Panc1 (cell line): ENCODE results near the gene CCN5. TPM values are rescaled to one million over a fixed set of nuclear protein-coding genes. Genes with fewer than 3 reads are reported as not detected.

Experiments
- ATAC-seq: fragments of 200-7000 bp; cut with Tn5 transposase; 2 replicates; pipeline ENCODE4 v1.9.1; 2020; ENCODE audit warnings: mild to moderate bottlenecking, moderate library complexity
- BruUV-seq: library from RNA; stranded (reverse); fragments of 400-500 nt; replicated peaks from 2 replicates; lab custom pipeline; 2021; lab: Mats Ljungman, UMichigan
- CTCF ChIA-PET: fragments of 300-600 bp; sonication (Branson Sonifier 250); formaldehyde crosslinking; loops from one replicate; lab custom pipeline; 2022; ENCODE audit warnings: antibody characterized with exemption; lab: Charles Lee
- POLR2A ChIA-PET: fragments of 300-600 bp; sonication (Branson Sonifier 250); formaldehyde crosslinking; loops from one replicate; lab custom pipeline; 2022; ENCODE audit warnings: antibody characterized with exemption; lab: Charles Lee
- DNase-seq: peaks from one replicate; pipeline ENCODE4 v3.0.0-alpha.2; 2010; ENCODE audit warnings: low read depth, low spot score
- H3K27ac ChIP-seq: 2 replicates; pipeline ENCODE4 v1.5.1; 2011; ENCODE audit warnings: mild to moderate bottlenecking, low read length, inconsistent platforms
- H3K27me3 ChIP-seq: fragments of 200-500 bp; sonication (Bioruptor generic); 2 replicates; pipeline ENCODE4 v1.6.0; 2014; ENCODE audit warnings: low read length, inconsistent platforms; ENCODE audit not compliant: control insufficient read depth, insufficient read depth
- H3K36me3 ChIP-seq: fragments of 200-500 bp; sonication (Bioruptor generic); 2 replicates; pipeline ENCODE4 v1.5.1; 2014; ENCODE audit warnings: inconsistent platforms, mild to moderate bottlenecking, low read length, moderate library complexity; ENCODE audit not compliant: control insufficient read depth, insufficient read depth
- H3K4me1 ChIP-seq: 2 replicates; pipeline ENCODE4 v1.5.1; 2011; ENCODE audit warnings: inconsistent platforms, mild to moderate bottlenecking, low read length, moderate library complexity; ENCODE audit not compliant: control insufficient read depth, insufficient read depth
- H3K4me3 ChIP-seq, 2 experiments: 2 replicates each; pipeline ENCODE4 v1.5.1; 2011 to 2012; ENCODE audit warnings: low read depth in 2 of 2, low read length in 2 of 2, mild to moderate bottlenecking in 2 of 2, inconsistent platforms in 1 of 2, moderate library complexity in 1 of 2
- H3K9me3 ChIP-seq: fragments of 200-500 bp; sonication (Bioruptor generic); 2 replicates; pipeline ENCODE4 v1.5.1; 2014; ENCODE audit warnings: low read depth, mild to moderate bottlenecking, inconsistent platforms, low read length, moderate library complexity; ENCODE audit not compliant: control insufficient read depth, insufficient read depth
- POLR2AphosphoS5 ChIP-seq: IDR thresholded peaks from 2 replicates; pipeline ENCODE4 v1.6.1; 2012; ENCODE audit warnings: mild to moderate bottlenecking, low read depth, low read length, moderate library complexity
- SIN3A ChIP-seq: IDR thresholded peaks from 2 replicates; pipeline ENCODE4 v1.6.1; 2012; ENCODE audit warnings: low read depth, mild to moderate bottlenecking, low read length, moderate library complexity, borderline replicate concordance; ENCODE audit not compliant: insufficient read depth
- TCF7L2 ChIP-seq: IDR thresholded peaks from 2 replicates; pipeline ENCODE4 v1.6.1; 2011; ENCODE audit warnings: mild to moderate bottlenecking, low read depth, low read length, inconsistent platforms
- in situ Hi-C: cut with HindIII; loops from 2 replicates; pipeline ENCODE4 v1.10.0; 2016; ENCODE audit warnings: low sequenced_read_pairs, low pct_unique_long_range_greater_than_20kb
- intact Hi-C: fragments of 100-400 bp; cut with micrococcal nuclease; formaldehyde crosslinking; loops from one replicate; pipeline ENCODE4 v1.10.0; 2022; ENCODE audit not compliant: unreplicated experiment
- total RNA-seq: library from RNA; stranded (reverse); gene quantifications from one replicate; pipeline ENCODE4 v1.2.1, GENCODE V29; 2021; ENCODE audit not compliant: unreplicated experiment
- TF ChIP-seq, protein P1 (sequence below), 2 experiments: IDR thresholded peaks; 2 replicates each; pipeline ENCODE4 v1.6.1; 2011 to 2012; ENCODE audit warnings: low read depth in 2 of 2, control low read depth in 1 of 2, low read length in 1 of 2, mild to moderate bottlenecking in 1 of 2, moderate library complexity in 1 of 2; ENCODE audit not compliant: insufficient read depth in 1 of 2
- TF ChIP-seq, protein P2 (sequence below): fragments of 450-650 bp; IDR thresholded peaks from 2 replicates; pipeline ENCODE4 v1.5.1; 2017; ENCODE audit warnings: mild to moderate bottlenecking

The CCN5 gene
- total RNA-seq, 1 experiment from 2014 or later, result 15.2 TPM

DNA sequence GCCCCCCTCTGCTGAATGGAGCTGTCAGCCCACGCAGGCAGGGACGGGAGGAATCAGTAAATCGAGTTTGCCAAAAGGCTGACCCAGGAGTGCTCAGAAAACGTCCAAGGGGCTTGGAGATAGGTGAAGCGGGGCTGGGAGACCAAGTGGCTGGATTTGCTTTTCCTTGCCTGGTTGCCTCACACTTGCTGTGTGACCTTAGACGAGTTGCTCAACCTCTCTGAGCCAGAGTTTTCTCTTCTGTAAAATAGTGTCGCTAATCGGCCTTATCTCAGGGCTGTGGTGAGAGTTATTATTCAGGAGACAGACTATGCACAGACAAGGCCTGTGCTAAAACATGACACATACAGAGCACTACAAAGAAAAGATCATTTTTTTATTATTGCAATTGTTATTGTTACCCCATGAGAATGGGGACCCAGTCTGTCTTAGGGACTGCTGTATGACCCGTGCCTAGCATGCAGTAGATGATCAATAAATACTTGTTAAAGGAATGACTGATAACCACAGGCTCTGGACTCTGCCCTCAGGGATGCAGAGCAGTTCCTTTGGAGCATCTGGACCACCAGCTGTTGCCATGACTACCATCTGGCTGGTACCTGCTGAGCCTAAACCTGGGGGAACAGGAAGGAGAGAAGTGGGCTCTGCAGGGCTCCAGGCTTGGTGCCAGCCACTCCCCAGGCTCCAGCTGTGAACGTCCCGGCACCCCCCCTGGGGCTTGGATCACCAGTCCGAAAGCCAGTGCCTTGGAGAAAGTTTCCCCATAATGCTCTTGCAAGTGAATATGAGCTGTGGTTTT is 31.4 kb downstream of the CCN5 start:
- Histone ChIP-seq H3K4me3 (peak overlapping the region; percentile 52 to 88), H3K4me1 (peaks cover 25% of the 10 kb centered on the region), H3K27ac (peak overlapping the region; percentile 86), H3K27me3 (no peaks in the 10 kb centered on the region), H3K36me3 (no peaks in the 10 kb centered on the region), H3K9me3 (no peaks in the 10 kb centered on the region)
- in situ Hi-C loops (no loop called here), intact Hi-C loops (loop anchor here (1.0 kb wide), 1 partner anchor 121 kb away; no protein-coding TSS in a partner anchor)
- ChIA-PET POLR2A (no interaction called here), CTCF (interaction anchor here (0.5 to 1.4 kb wide), 5 partner anchors 61 to 121 kb away, joined by 3 to 4 read pairs (median 3); no protein-coding TSS in a partner anchor)
- ATAC-seq (0 out of 2 replicates have a peak, but pooled peaks have one; percentile 3), DNase-seq (no peak)
- TSS peak; percentile 51 for BruUV-seq
- TF ChIP-seq TCF7L2, result no peak
- TF ChIP-seq, protein P1, sequence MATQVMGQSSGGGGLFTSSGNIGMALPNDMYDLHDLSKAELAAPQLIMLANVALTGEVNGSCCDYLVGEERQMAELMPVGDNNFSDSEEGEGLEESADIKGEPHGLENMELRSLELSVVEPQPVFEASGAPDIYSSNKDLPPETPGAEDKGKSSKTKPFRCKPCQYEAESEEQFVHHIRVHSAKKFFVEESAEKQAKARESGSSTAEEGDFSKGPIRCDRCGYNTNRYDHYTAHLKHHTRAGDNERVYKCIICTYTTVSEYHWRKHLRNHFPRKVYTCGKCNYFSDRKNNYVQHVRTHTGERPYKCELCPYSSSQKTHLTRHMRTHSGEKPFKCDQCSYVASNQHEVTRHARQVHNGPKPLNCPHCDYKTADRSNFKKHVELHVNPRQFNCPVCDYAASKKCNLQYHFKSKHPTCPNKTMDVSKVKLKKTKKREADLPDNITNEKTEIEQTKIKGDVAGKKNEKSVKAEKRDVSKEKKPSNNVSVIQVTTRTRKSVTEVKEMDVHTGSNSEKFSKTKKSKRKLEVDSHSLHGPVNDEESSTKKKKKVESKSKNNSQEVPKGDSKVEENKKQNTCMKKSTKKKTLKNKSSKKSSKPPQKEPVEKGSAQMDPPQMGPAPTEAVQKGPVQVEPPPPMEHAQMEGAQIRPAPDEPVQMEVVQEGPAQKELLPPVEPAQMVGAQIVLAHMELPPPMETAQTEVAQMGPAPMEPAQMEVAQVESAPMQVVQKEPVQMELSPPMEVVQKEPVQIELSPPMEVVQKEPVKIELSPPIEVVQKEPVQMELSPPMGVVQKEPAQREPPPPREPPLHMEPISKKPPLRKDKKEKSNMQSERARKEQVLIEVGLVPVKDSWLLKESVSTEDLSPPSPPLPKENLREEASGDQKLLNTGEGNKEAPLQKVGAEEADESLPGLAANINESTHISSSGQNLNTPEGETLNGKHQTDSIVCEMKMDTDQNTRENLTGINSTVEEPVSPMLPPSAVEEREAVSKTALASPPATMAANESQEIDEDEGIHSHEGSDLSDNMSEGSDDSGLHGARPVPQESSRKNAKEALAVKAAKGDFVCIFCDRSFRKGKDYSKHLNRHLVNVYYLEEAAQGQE (IDR thresholded peaks at IDR 0.05; ENCODE audit: insufficient read depth in 1 of 2, low read depth in 2 of 2, low read length in 1 of 2), result no peak
- TF ChIP-seq SIN3A, result no peak
- no peak for TF ChIP-seq POLR2AphosphoS5
- TF ChIP-seq, protein P2, sequence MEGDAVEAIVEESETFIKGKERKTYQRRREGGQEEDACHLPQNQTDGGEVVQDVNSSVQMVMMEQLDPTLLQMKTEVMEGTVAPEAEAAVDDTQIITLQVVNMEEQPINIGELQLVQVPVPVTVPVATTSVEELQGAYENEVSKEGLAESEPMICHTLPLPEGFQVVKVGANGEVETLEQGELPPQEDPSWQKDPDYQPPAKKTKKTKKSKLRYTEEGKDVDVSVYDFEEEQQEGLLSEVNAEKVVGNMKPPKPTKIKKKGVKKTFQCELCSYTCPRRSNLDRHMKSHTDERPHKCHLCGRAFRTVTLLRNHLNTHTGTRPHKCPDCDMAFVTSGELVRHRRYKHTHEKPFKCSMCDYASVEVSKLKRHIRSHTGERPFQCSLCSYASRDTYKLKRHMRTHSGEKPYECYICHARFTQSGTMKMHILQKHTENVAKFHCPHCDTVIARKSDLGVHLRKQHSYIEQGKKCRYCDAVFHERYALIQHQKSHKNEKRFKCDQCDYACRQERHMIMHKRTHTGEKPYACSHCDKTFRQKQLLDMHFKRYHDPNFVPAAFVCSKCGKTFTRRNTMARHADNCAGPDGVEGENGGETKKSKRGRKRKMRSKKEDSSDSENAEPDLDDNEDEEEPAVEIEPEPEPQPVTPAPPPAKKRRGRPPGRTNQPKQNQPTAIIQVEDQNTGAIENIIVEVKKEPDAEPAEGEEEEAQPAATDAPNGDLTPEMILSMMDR, result no peak

DNA sequence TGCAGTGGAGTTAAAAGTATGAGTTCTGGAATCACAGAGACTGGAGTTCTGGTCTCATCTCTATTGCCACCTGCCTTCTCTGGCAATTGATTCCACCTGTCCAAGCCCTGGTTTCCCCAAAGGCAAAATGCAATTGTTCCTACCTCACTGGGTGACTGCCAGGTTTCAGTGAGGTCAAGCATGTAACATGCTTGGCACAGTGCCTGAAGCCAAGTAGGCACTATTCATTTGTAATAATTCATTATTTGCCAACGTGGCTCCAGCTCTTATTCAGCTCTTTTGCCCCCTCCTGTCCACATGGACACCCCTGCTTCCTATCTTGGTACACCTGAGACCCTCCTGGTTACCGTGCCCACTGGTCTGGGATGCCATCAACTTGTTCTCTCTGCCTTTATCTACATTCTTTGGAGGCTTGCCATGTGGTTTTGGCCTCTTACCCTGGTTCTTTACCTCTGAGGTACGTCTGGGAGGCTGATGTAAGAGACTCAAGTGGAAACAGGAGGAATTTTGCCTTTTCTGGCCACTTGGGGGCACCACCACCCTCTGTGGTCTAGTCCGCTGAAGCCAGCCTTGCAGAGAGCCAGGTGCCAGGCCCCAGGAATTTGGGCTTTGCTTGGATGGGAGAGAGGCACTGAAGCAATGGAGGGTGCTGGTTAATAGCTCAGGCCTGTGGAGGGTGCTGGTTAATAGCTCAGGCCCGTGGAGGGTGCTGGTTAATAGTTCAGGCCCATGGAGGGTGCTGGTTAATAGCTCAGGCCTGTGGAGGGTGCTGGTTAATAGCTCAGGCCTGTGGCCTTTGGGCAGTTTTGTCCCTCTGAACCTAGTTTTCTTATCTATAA is 32.2 kb downstream of the CCN5 start:
- intact Hi-C loops (loop anchor here (1.0 kb wide), 1 partner anchor 120 kb away; no protein-coding TSS in a partner anchor), in situ Hi-C loops (no loop called here)
- ATAC-seq, result peak; percentile 82
- BruUV-seq, result no TSS peak
- ChIA-PET CTCF (interaction anchor here (0.5 to 1.4 kb wide), 7 partner anchors 30 to 120 kb away, joined by 3 to 6 read pairs (median 3); no protein-coding TSS in a partner anchor), POLR2A (no interaction called here)
- Histone ChIP-seq H3K4me3 (peak overlapping the region; percentile 52 to 88), H3K4me1 (peaks cover 22% of the 10 kb centered on the region), H3K36me3 (no peaks in the 10 kb centered on the region), H3K27ac (peak overlapping the region; percentile 86; the same call in 1 of the 2 replicates), H3K27me3 (no peaks in the 10 kb centered on the region), H3K9me3 (no peaks in the 10 kb centered on the region)
- TF ChIP-seq, protein P2, result peak; percentile 88
- TF ChIP-seq TCF7L2 (peak; percentile 43; the same call in 1 of the 2 replicates), SIN3A (no peak)
- DNase-seq, result peak; percentile 69
